H1 (cell line): ENCODE measurements around the gene ISCA2. TPM values are rescaled to one million over a fixed set of nuclear protein-coding genes. Genes with fewer than 3 reads are reported as not detected.

Experiments used
- CBX8 ChIP-seq: fragments of 300-800, 300-1000 bp; sonication (generic); IDR thresholded peaks from 2 replicates; pipeline ENCODE4 v1.7.1; 2016; ENCODE audit warnings: low read depth, low read length, borderline replicate concordance
- CHD1 ChIP-seq: IDR thresholded peaks from 2 replicates; pipeline ENCODE4 v1.6.1; 2012; ENCODE audit warnings: low read depth, low read length, improper control_type of control experiment
- HDAC2 ChIP-seq, 2 experiments: fragments of 300-600 bp in 1 of 2; sonication (generic) in 1 of 2; IDR thresholded peaks; 2 replicates each; pipeline ENCODE4 v1.6.1; 2011 to 2012; ENCODE audit warnings: low read depth in 2 of 2, low read length in 2 of 2, mild to moderate bottlenecking in 2 of 2, moderate library complexity in 2 of 2, borderline replicate concordance in 1 of 2, inconsistent platforms in 1 of 2
- RBBP5 ChIP-seq: IDR thresholded peaks from 2 replicates; pipeline ENCODE4 v1.7.1; 2012; ENCODE audit warnings: low read depth, mild to moderate bottlenecking, inconsistent platforms, low read length, moderate library complexity, borderline replicate concordance
- RFX5 ChIP-seq: IDR thresholded peaks from 2 replicates; pipeline ENCODE4 v1.6.1; 2011; ENCODE audit warnings: low read depth, low read length, improper control_type of control experiment, borderline replicate concordance
- RNF2 ChIP-seq: fragments of 200-900, 300-1000 bp; sonication (generic); IDR thresholded peaks from 2 replicates; pipeline ENCODE4 v1.7.1; 2016; ENCODE audit warnings: borderline replicate concordance, low read depth, mild to moderate bottlenecking, antibody characterized with exemption, low read length; ENCODE audit not compliant: poor library complexity, severe bottlenecking; ENCODE audit errors: missing control alignments
- SIRT6 ChIP-seq: IDR thresholded peaks from one replicate; pipeline ENCODE4 v1.7.1; 2012; ENCODE audit warnings: low read length, inconsistent platforms
- SP4 ChIP-seq: IDR thresholded peaks from 2 replicates; pipeline ENCODE4 v1.6.1; 2012; ENCODE audit warnings: low read length, inconsistent platforms
- TEAD4 ChIP-seq: IDR thresholded peaks from 2 replicates; pipeline ENCODE4 v1.6.1; 2012; ENCODE audit warnings: low read depth, low read length, inconsistent platforms, mixed read lengths
- polyA plus RNA-seq, 7 experiments: library from polyadenylated mRNA; depleted of rRNA in 3 of 7; stranded (reverse) in 5 of 7; unstranded in 2 of 7; fragments of >200 nt in 5 of 7; fragments of 200-250 nt in 2 of 7; gene quantifications; 1 replicate in 5 of 7; 2 replicates in 1 of 7; 4 replicates in 1 of 7; pipeline versions ENCODE4 v1.2.1 to v1.2.3, GENCODE V29; 2011 to 2013; ENCODE audit warnings: missing spikeins in 2 of 7, mixed read lengths in 2 of 7
- total RNA-seq: library from RNA; stranded (reverse); fragmentation: NEBNext Ultra II Directional; extraction: Animal tissue kit (Norgen Biotek cat#: 25700); gene quantifications from 2 replicates; pipeline ENCODE4 v1.2.1, GENCODE V29; 2021
- TF ChIP-seq, protein P1 (sequence below): fragments of 300-600 bp; sonication (generic); IDR thresholded peaks from 2 replicates; pipeline ENCODE4 v1.7.1; 2012; ENCODE audit warnings: low read length, moderate library complexity, mild to moderate bottlenecking, inconsistent platforms; ENCODE audit not compliant: insufficient replicate concordance
- TF ChIP-seq, protein P2 (sequence below): IDR thresholded peaks from 2 replicates; pipeline ENCODE4 v1.6.1; 2011; ENCODE audit warnings: low read depth, mild to moderate bottlenecking, low read length; ENCODE audit not compliant: insufficient read depth

ISCA2 gene
- total and polyA plus RNA-seq, 2 of the 8 experiments (the other 6 are each of a cell fraction or from before 2014, with no cell fraction given), result 43.5 to 78.6 TPM

DNA sequence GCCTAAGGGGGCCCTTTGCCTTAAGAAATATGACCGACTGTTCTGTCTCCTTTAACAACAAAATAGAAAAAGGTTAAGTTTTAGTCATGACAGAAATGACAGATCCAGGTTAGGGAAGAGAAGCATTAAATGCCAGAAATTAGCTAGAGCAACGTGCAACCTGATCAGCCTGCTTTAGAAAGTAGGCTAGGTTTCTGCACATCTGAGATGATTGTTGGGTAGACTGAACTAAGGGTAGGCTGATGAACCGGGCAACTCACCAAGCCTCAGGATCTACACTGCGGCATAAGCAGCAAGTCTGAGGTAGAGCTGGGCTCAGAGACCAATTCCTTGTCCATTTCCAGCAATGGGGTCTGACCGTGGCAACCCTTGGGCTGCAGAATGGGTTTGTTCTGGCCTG, 29.9 kb upstream of the ISCA2 start (continued):
- TF ChIP-seq, protein P1, sequence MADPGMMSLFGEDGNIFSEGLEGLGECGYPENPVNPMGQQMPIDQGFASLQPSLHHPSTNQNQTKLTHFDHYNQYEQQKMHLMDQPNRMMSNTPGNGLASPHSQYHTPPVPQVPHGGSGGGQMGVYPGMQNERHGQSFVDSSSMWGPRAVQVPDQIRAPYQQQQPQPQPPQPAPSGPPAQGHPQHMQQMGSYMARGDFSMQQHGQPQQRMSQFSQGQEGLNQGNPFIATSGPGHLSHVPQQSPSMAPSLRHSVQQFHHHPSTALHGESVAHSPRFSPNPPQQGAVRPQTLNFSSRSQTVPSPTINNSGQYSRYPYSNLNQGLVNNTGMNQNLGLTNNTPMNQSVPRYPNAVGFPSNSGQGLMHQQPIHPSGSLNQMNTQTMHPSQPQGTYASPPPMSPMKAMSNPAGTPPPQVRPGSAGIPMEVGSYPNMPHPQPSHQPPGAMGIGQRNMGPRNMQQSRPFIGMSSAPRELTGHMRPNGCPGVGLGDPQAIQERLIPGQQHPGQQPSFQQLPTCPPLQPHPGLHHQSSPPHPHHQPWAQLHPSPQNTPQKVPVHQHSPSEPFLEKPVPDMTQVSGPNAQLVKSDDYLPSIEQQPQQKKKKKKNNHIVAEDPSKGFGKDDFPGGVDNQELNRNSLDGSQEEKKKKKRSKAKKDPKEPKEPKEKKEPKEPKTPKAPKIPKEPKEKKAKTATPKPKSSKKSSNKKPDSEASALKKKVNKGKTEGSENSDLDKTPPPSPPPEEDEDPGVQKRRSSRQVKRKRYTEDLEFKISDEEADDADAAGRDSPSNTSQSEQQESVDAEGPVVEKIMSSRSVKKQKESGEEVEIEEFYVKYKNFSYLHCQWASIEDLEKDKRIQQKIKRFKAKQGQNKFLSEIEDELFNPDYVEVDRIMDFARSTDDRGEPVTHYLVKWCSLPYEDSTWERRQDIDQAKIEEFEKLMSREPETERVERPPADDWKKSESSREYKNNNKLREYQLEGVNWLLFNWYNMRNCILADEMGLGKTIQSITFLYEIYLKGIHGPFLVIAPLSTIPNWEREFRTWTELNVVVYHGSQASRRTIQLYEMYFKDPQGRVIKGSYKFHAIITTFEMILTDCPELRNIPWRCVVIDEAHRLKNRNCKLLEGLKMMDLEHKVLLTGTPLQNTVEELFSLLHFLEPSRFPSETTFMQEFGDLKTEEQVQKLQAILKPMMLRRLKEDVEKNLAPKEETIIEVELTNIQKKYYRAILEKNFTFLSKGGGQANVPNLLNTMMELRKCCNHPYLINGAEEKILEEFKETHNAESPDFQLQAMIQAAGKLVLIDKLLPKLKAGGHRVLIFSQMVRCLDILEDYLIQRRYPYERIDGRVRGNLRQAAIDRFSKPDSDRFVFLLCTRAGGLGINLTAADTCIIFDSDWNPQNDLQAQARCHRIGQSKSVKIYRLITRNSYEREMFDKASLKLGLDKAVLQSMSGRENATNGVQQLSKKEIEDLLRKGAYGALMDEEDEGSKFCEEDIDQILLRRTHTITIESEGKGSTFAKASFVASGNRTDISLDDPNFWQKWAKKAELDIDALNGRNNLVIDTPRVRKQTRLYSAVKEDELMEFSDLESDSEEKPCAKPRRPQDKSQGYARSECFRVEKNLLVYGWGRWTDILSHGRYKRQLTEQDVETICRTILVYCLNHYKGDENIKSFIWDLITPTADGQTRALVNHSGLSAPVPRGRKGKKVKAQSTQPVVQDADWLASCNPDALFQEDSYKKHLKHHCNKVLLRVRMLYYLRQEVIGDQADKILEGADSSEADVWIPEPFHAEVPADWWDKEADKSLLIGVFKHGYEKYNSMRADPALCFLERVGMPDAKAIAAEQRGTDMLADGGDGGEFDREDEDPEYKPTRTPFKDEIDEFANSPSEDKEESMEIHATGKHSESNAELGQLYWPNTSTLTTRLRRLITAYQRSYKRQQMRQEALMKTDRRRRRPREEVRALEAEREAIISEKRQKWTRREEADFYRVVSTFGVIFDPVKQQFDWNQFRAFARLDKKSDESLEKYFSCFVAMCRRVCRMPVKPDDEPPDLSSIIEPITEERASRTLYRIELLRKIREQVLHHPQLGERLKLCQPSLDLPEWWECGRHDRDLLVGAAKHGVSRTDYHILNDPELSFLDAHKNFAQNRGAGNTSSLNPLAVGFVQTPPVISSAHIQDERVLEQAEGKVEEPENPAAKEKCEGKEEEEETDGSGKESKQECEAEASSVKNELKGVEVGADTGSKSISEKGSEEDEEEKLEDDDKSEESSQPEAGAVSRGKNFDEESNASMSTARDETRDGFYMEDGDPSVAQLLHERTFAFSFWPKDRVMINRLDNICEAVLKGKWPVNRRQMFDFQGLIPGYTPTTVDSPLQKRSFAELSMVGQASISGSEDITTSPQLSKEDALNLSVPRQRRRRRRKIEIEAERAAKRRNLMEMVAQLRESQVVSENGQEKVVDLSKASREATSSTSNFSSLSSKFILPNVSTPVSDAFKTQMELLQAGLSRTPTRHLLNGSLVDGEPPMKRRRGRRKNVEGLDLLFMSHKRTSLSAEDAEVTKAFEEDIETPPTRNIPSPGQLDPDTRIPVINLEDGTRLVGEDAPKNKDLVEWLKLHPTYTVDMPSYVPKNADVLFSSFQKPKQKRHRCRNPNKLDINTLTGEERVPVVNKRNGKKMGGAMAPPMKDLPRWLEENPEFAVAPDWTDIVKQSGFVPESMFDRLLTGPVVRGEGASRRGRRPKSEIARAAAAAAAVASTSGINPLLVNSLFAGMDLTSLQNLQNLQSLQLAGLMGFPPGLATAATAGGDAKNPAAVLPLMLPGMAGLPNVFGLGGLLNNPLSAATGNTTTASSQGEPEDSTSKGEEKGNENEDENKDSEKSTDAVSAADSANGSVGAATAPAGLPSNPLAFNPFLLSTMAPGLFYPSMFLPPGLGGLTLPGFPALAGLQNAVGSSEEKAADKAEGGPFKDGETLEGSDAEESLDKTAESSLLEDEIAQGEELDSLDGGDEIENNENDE, result no peak
- no peak for TF ChIP-seq RNF2
- TF ChIP-seq CHD1, result no peak
- TF ChIP-seq CBX8, result no peak
- TF ChIP-seq SP4, result no peak
- TF ChIP-seq RFX5, result no peak
- no peak for TF ChIP-seq TEAD4
- TF ChIP-seq, protein P2, sequence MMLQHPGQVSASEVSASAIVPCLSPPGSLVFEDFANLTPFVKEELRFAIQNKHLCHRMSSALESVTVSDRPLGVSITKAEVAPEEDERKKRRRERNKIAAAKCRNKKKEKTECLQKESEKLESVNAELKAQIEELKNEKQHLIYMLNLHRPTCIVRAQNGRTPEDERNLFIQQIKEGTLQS, result no peak
- no peak for TF ChIP-seq RBBP5
- TF ChIP-seq HDAC2 (IDR thresholded peaks at IDR 0.05; ENCODE audit: borderline replicate concordance in 1 of 2, low read depth in 2 of 2, low read length in 2 of 2), result no peak
- no peak for TF ChIP-seq SIRT6
